HG02840 (cell line): ENCODE results near the gene SMC6.

Source experiments
- ATAC-seq: cut with Tn5 transposase; IDR thresholded peaks from one replicate; pipeline ENCODE4 v1.9.1; 2021; ENCODE audit warnings: mild to moderate bottlenecking, moderate library complexity, moderate number of reproducible peaks; ENCODE audit not compliant: unreplicated experiment, low FRiP score

The SMC6 gene

GRCh38 chr2:17753803-17754663 lies at the start of gene SMC6, which contains the start of gene GEN1:
TSS of gene SMC6 (minus strand) at chr2:17753810. CDS start at chr2:17745946, 7,864 bp downstream.
TSS of gene GEN1 (plus strand) at chr2:17754138. CDS start at chr2:17759944, 5,806 bp downstream.
- ATAC-seq: peak; percentile 75

- ATAC-seq: no peak
Measured at GRCh38 chr2:17800693-17801458, 47.3 kb upstream of the SMC6 start.

- ATAC-seq: no peak
Measured at GRCh38 chr2:17800219-17800618, 46.6 kb upstream of the SMC6 start.

GRCh38 chr2:17799301-17800120 lies 45.9 kb upstream of the SMC6 start:
- no peak for ATAC-seq

- no peak for ATAC-seq
Measured at GRCh38 chr2:17798338-17798737, 44.7 kb upstream of the SMC6 start.

GRCh38 chr2:17795309-17795708 lies 41.7 kb upstream of the SMC6 start:
- ATAC-seq: no peak

- ATAC-seq: no peak
Measured at GRCh38 chr2:17793803-17794354, 40.3 kb upstream of the SMC6 start.

GRCh38 chr2:17793296-17793695 lies 39.7 kb upstream of the SMC6 start:
- ATAC-seq: no peak

- no peak for ATAC-seq
Measured at GRCh38 chr2:17792515-17792914, 38.9 kb upstream of the SMC6 start.

GRCh38 chr2:17791817-17792130 lies 38.2 kb upstream of the SMC6 start:
- no peak for ATAC-seq

- no peak for ATAC-seq
Measured at GRCh38 chr2:17791121-17791816, 37.7 kb upstream of the SMC6 start.

- no peak for ATAC-seq
Measured at GRCh38 chr2:17790536-17790935, 36.9 kb upstream of the SMC6 start.

- ATAC-seq: no peak
Measured at GRCh38 chr2:17788773-17789172, 35.2 kb upstream of the SMC6 start.

- ATAC-seq: no peak
Measured at GRCh38 chr2:17786727-17787126, 33.1 kb upstream of the SMC6 start.

- no peak for ATAC-seq
Measured at GRCh38 chr2:17781482-17781881, 27.9 kb upstream of the SMC6 start.

GRCh38 chr2:17780546-17780945 lies 26.9 kb upstream of the SMC6 start:
- ATAC-seq: no peak

GRCh38 chr2:17772532-17772931 lies 18.9 kb upstream of the SMC6 start:
- ATAC-seq: no peak

GRCh38 chr2:17771956-17772355 lies 18.3 kb upstream of the SMC6 start:
- no peak for ATAC-seq

- no peak for ATAC-seq
Measured at GRCh38 chr2:17768894-17769293, 15.3 kb upstream of the SMC6 start.

GRCh38 chr2:17765398-17765797 lies 11.8 kb upstream of the SMC6 start:
- ATAC-seq: no peak
